Endothelial cell of umbilical vein (primary cell): Measurements from ENCODE around the gene XKR8.

ENCODE experiments used
- EZH2 ChIP-seq: IDR thresholded peaks from 2 replicates; pipeline ENCODE4 v1.6.1; 2012; ENCODE audit warnings: borderline replicate concordance, low read depth, mild to moderate bottlenecking, moderate library complexity, low read length, inconsistent platforms; ENCODE audit not compliant: severe bottlenecking
- JUN ChIP-seq: IDR thresholded peaks from 2 replicates; pipeline ENCODE4 v1.6.1; 2011; ENCODE audit warnings: borderline replicate concordance, low read depth; ENCODE audit not compliant: insufficient read length, insufficient read depth
- POLR2A ChIP-seq: IDR thresholded peaks from 2 replicates; pipeline ENCODE4 v1.6.1; 2012; ENCODE audit warnings: low read depth, mild to moderate bottlenecking, control low read depth, low read length
- POLR2AphosphoS5 ChIP-seq: IDR thresholded peaks from 2 replicates; pipeline ENCODE4 v1.6.1; 2012; ENCODE audit warnings: low read depth, mild to moderate bottlenecking, control low read depth, low read length, moderate library complexity; ENCODE audit not compliant: insufficient read depth
- TF ChIP-seq, protein P1 (sequence below), 2 donors: IDR thresholded peaks; 1 replicate in 1 of 2; 2 replicates in 1 of 2; pipeline ENCODE4 v1.5.1; 2011; ENCODE audit warnings: low read length in 2 of 2, mild to moderate bottlenecking in 2 of 2, moderate library complexity in 2 of 2, control low read depth in 1 of 2, inconsistent platforms in 1 of 2, low read depth in 1 of 2; ENCODE audit not compliant: insufficient read depth in 1 of 2; ENCODE audit errors: extremely low read depth in 1 of 2
- TF ChIP-seq, protein P2 (sequence below): IDR thresholded peaks from 2 replicates; pipeline ENCODE4 v1.6.1; 2011; ENCODE audit not compliant: insufficient read depth, insufficient read length

DNA sequence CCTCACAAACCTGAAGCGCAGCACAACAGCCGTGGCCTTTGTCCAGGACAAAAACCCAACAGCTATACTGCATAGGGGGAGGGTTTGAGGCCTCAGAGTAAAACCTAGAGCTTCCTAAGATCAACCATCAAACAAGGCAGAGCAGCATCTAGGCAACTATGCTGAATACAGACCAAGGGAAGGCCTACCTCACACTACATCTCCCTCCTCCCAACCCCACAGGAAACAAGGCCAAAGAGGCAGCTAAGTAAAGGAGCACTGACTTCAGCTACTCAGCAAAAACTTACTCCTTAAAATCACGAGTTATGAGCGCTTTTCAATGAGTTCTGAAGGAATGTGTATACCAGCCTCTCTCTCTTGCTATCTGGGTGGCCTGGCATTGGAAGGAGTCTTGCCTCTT lies 12.4 kb downstream of the XKR8 start:
- TF ChIP-seq, protein P1, sequence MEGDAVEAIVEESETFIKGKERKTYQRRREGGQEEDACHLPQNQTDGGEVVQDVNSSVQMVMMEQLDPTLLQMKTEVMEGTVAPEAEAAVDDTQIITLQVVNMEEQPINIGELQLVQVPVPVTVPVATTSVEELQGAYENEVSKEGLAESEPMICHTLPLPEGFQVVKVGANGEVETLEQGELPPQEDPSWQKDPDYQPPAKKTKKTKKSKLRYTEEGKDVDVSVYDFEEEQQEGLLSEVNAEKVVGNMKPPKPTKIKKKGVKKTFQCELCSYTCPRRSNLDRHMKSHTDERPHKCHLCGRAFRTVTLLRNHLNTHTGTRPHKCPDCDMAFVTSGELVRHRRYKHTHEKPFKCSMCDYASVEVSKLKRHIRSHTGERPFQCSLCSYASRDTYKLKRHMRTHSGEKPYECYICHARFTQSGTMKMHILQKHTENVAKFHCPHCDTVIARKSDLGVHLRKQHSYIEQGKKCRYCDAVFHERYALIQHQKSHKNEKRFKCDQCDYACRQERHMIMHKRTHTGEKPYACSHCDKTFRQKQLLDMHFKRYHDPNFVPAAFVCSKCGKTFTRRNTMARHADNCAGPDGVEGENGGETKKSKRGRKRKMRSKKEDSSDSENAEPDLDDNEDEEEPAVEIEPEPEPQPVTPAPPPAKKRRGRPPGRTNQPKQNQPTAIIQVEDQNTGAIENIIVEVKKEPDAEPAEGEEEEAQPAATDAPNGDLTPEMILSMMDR (IDR thresholded peaks at IDR 0.05; ENCODE audit: extremely low read depth in 1 of 2, insufficient read depth in 1 of 2, low read depth in 1 of 2, low read length in 2 of 2) = no peak
- no peak for TF ChIP-seq EZH2
- no peak for TF ChIP-seq POLR2A
- TF ChIP-seq, protein P2, sequence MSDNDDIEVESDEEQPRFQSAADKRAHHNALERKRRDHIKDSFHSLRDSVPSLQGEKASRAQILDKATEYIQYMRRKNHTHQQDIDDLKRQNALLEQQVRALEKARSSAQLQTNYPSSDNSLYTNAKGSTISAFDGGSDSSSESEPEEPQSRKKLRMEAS = no peak
- no peak for TF ChIP-seq JUN
- no peak for TF ChIP-seq POLR2AphosphoS5
